Stimulated activated naive CD8-positive, alpha-beta T cell treated with anti-CD3 and anti-CD28 coated beads, Interleukin-15, Interleukin-2, amounts not matched to agents 100 U/mL and 50 U/mL, for 24 hours (primary cell): Measurements from ENCODE around the gene COL6A1.

Source experiments
- ATAC-seq: fragments of 150-1000 bp; cut with Tn5 transposase; one replicate; pipeline ENCODE4 v1.10.0; 2021
- DNase-seq: peaks from one replicate; pipeline ENCODE4 v3.0.0; 2021

COL6A1 gene

GRCh38 chr21:45982092-45982757 lies 655 bp downstream of the COL6A1 start:
- peak; percentile 4 for ATAC-seq
- DNase-seq = no peak

GRCh38 chr21:45982758-45983648 lies 1.4 kb downstream of the COL6A1 start:
- DNase-seq (no peak), ATAC-seq (no peak)

DNA sequence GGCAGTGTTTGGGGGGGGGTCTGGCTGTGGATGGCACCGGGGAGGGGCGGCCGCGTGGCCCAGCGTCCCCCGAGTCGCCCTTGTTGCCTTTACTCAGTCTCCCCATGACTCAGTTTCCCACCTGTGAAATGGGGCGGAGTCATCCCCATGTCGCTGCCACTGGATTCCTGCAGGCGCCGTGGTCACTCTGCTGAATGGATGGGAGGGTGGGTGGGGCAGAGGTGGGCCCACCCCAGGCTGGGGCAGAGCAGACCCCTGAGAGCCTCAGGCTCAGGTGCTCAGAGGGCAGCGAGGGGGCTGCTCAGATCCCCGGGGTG lies 2.0 kb downstream of the COL6A1 start:
- no peak for ATAC-seq
- DNase-seq = no peak

- no peak for DNase-seq
These were observed 2.5 kb downstream of the COL6A1 start for GRCh38 chr21:45983981-45984551.

GRCh38 chr21:45984584-45985095 lies 3.1 kb downstream of the COL6A1 start:
- no peak for DNase-seq
- no peak for ATAC-seq

More at GRCh38 chr21:45983981-45984551, 2.5 kb downstream of the COL6A1 start:
- no peak for ATAC-seq

- DNase-seq (no peak), ATAC-seq (no peak)
These were observed 4.1 kb downstream of the COL6A1 start for GRCh38 chr21:45985471-45986315.

- no peak for ATAC-seq
- DNase-seq = no peak
These were observed 4.9 kb downstream of the COL6A1 start for GRCh38 chr21:45986316-45987051.

DNA sequence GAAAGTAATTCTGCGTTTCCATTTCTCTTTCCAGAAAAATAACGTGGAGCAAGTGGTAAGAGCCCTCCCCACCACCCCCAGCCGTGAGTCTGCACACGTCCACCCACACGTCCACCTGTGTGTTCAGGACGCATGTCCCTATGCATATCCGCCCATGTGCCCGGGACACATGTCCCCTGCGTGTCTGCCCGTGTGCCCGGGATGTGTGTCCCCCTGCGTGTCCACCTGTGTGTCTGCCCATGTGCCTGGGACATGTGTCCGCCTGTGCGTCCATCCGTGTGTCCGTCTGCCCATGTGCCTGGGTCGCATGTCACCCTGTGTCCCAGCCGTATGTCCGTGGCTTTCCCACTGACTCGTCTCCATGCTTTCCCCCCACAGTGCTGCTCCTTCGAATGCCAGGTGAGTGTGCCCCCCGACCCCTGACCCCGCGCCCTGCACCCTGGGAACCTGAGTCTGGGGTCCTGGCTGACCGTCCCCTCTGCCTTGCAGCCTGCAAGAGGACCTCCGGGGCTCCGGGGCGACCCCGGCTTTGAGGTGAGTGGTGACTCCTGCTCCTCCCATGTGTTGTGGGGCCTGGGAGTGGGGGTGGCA lies 5.6 kb downstream of the COL6A1 start:
- no peak for DNase-seq
- ATAC-seq = no peak

- DNase-seq (no peak), ATAC-seq (no peak)
These were observed 7.1 kb downstream of the COL6A1 start for GRCh38 chr21:45988366-45989347.

- ATAC-seq = no peak
- DNase-seq = no peak
These were observed 7.9 kb downstream of the COL6A1 start for GRCh38 chr21:45989355-45990048.

DNA sequence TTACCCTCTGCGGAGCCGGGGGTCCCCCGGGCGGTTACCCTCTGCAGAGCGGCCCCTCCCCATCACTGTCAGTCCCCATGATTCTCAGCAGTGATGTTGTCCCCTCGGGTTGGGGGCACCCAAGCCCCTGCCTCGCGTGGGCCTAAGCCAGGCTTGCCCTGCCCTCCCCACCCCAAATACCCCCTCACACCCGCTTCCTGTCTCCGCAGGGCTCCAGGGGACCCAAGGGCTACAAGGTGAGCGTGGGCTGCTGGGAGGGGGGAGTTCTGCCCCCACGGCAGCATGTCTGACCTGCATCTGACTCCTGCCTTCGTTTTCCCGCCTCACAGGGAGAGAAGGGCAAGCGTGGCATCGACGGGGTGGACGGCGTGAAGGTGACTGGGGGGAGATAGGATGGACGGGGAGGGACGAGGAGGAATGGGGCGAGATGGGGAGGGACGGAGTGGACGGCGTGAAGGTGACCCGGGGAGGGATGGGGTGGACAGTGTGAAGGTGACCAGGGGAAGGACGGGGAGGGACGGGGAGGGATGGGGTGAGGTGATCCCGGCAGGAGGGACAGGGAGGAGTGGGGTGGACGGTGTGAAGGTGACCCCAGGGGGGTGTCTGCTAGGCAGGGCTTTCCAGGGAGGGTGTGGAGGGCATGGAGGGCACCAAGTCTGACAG lies 8.6 kb downstream of the COL6A1 start:
- no peak for ATAC-seq
- no peak for DNase-seq

DNA sequence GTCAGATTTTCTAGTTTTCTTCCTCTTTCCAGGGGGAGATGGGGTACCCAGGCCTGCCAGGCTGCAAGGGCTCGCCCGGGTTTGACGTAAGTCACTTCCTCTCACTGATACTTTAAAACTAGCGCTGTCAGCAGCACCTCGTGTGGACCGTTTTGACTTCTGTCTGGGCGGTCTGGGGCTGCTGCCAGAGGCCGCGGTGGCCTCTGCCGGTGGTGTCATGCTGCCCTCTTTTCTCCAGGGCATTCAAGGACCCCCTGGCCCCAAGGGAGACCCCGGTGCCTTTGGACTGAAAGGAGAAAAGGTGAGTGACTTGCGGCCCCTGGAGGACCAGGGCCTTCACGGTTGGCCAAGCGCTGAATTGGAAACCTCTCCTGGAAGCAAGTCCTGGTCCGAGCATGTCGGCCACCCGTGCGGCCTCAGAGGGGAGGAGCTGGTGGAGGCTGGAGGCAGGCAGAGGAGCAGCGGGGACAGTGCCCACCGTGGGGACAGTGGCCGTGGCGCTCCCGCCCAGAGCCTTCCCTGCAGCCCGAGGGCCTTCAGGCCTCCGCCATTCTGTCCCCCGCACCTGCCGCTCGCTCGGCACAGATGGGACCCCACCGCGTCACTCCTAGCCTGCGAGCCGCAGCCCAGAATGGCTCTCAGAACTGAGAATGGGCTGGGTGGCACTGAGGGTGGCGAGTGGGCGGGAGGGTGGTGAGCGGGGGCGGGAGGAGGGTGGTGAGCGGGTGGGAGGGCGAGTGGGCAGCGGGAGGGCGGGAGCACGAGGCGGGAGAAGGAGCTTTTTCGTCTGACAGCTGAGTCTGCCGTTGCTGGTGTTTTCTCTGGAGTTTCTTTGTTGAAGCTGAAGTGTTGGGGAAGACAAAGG lies 9.4 kb downstream of the COL6A1 start:
- ATAC-seq = no peak
- no peak for DNase-seq

DNA sequence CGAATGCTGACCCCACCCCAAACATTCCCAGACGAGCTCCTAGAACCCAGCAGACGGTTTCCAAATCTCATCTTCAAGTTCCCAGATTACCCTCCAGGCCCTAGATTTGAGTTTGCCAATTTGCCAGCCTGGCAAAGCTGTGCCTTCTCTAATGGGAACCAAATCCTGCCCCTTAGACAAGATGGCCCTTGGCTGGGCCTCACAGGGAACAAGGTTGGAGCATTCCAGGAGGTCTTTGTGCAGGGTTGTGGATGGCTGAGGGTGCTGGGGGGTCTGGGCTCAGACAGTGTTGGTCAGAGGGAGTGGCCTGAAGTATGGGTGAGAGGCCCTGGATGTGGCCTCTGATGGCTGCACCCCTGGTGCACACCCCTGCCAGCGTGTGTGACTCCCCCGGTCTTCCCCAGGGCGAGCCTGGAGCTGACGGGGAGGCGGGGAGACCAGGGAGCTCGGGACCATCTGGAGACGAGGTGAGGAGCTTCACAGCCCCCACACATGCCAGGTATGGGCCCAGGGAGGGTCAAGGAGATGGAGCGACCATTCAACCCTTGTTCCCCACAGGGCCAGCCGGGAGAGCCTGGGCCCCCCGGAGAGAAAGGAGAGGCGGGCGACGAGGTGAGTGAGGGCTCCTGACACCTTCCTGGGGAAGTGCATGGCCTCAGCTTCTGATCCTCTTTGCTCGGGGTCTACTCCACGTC lies 10.2 kb downstream of the COL6A1 start:
- DNase-seq = no peak
- ATAC-seq = no peak

DNA sequence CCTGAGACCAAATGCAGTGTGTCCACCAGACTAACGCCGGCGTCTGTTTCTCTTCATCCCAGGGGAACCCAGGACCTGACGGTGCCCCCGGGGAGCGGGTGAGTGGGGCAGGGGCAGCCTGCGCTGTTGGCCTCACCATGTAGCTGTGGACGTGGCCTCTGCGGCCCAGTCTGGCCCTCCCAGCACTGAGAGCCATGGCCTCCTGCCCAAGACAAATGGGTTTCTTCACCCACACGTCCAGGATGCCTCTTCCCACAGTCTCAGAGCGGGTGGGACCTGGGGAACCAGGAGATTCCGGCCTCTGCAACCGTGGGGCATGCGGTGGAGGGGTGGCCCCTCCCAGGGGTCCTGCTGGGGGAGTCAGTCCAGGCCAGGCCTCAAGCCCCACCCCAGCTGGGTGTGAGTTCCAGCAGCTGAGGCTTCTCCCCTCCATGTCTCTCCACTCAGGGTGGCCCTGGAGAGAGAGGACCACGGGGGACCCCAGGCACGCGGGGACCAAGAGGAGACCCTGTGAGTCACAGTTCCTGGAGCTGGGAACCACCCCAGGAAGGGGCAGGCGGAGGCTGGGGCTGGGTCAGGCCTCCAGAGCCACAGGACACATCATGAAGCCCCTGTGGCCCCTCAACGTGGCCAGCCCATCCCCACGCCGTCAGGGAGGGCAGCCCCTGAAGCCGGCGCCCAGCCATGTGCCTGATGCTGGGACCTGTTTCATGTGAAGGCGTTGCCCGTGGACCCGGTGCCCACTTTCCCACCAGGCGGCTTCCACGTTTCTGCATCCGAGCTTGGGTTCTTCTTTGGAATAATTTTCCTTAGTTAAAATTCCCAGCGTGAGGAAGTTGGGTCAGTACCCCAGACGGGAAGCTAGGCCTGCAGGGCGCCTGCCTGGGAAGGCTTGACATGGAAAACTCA lies 11.0 kb downstream of the COL6A1 start:
- no peak for DNase-seq
- no peak for ATAC-seq

DNA sequence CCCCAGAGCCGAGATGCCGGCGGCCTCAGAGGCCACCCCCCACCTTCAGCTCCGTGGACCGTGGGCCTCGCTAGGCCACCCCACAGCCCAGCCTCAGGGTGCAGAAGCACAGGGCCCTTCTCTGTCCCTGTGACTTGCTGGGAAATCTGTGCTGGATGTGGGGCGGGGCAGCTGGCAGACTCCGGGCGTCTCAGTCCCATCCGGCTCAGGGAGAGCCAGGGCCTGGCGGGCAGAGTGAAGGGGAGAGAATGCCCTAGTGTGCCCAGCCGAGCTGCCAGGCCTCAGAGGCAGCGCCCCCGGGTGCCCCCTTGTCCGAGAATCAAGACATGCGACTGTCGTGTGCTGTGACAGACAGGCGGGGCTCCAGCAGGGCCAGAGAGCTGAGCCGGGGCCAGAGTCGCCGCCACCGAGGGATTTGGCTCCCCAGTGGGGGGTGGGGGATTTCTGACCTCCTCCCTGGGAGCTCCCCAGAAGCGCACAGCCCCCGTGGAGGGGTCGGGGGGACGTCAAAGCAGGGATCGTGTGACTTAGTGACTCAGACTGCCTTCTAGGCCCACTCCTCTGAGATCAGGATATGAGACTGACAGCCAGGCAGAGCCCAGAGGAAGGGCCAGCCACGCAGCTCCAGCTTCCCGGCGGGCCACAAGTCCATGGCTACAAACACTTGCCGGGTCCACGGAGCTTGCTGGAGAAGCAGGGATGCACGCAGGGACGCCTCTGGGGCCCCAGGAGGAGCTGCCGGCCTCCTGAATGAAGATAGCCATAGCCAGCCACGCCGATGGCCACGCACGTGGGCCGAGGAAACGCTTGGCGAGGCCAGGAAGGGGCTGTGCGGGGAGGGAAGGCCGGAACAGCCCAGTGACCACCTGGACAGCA lies 11.9 kb downstream of the COL6A1 start:
- DNase-seq = no peak
- no peak for ATAC-seq
